Daoy (cell line): ENCODE results near the gene CAPN11. TPM values are rescaled to one million over a fixed set of nuclear protein-coding genes. Genes with fewer than 3 reads are reported as not detected.
"Not testable (repeated sequence)": the region's sequence is repeated elsewhere in the genome, so short reads cannot be mapped to it uniquely, and the experiment has no call there.

Experiments used
- DNase-seq: peaks from one replicate; pipeline ENCODE4 v3.0.0-alpha.2; 2015; ENCODE audit warnings: low read depth
- total RNA-seq: library from RNA; depleted of rRNA; stranded (reverse); fragments of >200 nt; shearing (Covaris generic); gene quantifications from 2 replicates; pipeline ENCODE4 v1.2.3, GENCODE V29; 2014; rRNA removed

Gene CAPN11
- total RNA-seq, 1 experiment from 2014 or later = not detected

DNA sequence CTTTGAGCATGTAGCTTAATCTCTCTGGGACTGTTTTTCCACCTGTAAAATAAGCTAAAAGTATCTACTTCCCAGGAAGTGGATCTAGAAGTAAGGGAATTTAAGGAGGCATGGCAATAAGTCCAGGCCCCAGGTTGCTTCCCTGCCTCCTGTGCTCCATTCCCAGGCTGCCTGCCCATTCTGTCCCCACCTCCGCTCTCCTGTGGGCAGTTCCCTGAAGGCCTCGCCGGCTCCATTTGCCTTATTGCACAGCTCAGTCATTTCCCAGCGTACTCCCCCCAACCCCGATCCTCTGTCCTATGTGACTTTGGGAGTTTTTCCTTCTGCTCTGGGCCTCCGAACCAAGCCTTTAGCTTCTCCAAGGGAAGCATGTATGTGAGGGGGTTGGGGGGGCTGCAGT, 69.4 kb downstream of the CAPN11 start:
- DNase-seq = no peak

DNA sequence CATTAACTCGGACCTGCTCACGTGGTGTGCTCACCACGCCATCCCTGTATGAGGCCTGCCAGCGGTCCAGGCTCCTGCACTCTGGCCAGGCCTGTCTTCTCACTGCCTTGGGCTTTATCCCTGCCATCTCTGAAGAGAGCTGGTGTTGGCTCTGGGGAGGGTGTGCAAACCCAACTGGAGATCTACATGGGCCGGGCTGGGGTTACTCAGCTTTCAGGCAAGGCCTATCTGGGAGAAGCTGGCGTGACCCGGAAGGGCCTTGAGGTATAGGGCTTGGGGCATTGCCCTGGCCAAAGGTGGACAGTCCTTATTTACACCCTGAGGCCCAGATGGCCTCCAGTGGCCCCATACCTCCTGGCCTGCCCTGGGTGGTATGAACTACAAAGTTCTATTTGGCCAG, 69.8 kb downstream of the CAPN11 start:
- DNase-seq = no peak

DNA sequence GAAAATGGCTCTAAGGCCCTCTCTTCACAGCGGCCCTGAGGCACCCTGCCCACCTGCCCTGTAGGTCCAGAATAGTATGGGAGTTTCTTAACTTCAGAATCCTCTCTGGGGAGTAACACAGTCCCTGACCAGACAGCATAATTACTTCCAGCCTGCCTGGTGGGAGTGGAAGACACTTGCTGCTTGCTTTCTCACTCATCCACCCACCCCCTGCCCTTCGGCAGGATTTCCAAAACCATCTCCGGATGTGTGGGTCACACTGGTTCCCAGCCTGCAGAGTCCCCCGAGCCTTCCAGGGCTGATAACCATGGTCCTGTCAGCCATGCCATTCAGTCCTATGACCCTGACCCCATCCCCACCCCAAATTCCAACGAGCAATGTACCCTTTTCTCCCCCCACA, 70.2 kb downstream of the CAPN11 start:
- DNase-seq = no peak

DNA sequence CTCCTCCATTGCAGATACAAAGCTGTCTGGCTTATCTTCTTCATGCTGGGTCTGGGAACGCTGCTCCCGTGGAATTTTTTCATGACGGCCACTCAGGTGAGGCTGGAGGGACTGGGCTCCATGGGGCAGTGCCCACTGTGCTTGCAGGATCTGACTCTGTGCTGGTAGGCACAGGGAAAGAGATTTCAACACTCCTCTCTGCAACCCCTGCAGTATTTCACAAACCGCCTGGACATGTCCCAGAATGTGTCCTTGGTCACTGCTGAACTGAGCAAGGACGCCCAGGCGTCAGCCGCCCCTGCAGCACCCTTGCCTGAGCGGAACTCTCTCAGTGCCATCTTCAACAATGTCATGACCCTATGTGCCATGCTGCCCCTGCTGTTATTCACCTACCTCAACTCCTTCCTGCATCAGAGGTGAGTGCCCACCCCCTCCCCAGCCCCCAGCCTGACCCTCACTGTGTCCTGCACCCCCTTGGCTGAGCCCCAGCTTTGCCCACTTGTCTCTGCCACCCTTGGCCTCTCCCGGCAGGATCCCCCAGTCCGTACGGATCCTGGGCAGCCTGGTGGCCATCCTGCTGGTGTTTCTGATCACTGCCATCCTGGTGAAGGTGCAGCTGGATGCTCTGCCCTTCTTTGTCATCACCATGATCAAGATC, 70.9 kb downstream of the CAPN11 start:
- DNase-seq = no peak

DNA sequence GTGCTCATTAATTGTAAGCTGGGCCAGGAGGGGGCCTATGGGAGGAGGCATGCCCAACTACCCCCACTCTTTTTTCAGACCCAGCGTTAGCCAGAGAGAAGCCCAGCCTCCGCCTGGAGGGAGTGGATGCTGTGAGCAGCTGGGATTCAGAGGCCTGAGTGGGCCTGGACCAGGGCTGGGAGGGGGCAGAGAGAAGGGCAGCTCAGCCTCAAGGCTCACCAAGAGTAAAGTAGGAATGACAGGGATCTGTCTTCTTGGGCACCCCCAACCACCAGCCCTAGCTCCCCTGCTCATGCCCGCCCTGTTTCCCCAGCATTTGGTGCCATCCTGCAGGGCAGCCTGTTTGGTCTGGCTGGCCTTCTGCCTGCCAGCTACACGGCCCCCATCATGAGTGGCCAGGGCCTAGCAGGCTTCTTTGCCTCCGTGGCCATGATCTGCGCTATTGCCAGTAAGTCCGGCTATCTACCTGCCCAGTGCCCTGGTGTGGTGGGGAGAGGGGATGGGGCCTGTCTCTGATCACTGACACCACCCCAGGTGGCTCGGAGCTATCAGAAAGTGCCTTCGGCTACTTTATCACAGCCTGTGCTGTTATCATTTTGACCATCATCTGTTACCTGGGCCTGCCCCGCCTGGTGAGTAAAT, 71.5 kb downstream of the CAPN11 start:
- no peak for DNase-seq

DNA sequence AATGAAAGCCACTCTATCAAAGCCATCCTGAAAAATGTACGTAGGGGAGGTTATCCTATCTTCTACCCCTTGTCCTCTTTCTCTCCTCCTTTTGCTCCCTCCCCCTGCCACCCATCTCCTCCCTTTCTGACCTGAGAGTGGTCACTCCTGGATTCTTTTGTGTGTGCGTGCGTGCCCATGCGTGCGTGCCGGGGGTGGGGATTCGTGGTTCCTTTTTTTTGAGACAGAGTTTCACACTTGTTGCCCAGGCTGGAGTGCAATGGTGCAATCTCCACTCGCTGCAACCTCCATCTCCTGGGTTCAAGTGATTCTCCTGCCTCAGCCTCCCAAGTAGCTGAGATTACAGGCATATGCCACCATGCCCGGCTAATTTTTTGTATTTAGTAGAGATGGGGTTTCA, 72.8 kb downstream of the CAPN11 start:
- not testable (repeated sequence) for DNase-seq

DNA sequence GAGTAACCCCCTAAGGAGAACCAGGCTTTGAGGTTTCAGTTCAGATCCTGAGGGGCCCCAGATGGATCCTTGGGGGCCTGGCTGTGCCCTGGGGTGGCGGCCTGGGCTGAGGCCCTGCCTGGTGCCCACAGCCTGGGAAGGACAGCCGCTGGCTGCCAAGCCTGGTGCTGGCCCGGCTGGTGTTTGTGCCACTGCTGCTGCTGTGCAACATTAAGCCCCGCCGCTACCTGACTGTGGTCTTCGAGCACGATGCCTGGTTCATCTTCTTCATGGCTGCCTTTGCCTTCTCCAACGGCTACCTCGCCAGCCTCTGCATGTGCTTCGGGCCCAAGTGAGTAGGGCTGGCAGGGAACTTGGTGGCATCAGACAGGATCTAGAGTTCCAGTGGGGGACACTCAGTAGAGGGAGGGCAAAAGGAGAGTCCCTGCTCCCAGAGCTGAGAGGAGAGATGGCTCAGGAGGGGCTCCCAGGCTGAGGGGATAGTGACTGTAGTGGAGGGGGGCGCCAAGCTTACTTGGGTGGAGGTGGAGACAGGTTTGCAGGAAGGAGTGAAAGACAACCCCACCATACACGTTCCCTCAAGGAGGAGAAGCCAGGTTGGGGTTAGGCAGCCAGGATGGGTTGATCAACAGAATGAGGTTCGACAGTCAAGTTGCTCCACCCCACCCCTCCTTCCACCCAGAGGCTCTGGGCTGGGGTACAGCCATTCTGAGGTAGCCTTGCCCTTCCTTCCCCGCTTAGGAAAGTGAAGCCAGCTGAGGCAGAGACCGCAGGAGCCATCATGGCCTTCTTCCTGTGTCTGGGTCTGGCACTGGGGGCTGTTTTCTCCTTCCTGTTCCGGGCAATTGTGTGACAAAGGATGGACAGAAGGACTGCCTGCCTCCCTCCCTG, 74.3 kb downstream of the CAPN11 start:
- DNase-seq = no peak

DNA sequence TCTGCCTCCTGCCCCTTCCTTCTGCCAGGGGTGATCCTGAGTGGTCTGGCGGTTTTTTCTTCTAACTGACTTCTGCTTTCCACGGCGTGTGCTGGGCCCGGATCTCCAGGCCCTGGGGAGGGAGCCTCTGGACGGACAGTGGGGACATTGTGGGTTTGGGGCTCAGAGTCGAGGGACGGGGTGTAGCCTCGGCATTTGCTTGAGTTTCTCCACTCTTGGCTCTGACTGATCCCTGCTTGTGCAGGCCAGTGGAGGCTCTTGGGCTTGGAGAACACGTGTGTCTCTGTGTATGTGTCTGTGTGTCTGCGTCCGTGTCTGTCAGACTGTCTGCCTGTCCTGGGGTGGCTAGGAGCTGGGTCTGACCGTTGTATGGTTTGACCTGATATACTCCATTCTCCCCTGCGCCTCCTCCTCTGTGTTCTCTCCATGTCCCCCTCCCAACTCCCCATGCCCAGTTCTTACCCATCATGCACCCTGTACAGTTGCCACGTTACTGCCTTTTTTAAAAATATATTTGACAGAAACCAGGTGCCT, 75.0 kb downstream of the CAPN11 start:
- no peak for DNase-seq

Other genes starting within 250 kb of the CAPN11 start
- 143 and 149 TPM in 2 replicates for gene MRPL14, start 31.4 kb upstream of the CAPN11 start, total RNA-seq
- gene TMEM63B, start 31.3 kb upstream of the CAPN11 start, total RNA-seq = 13.7 and 25.5 TPM in 2 replicates
- gene MYMX, start 58.1 kb downstream of the CAPN11 start, total RNA-seq = not detected in 2 replicates
- gene SLC29A1, start 64.8 kb downstream of the CAPN11 start, total RNA-seq = 14.7 and 20.4 TPM in 2 replicates
- 2,636 and 2,780 TPM in 2 replicates for gene HSP90AB1, start 88.3 kb downstream of the CAPN11 start, total RNA-seq
- 86.8 and 92.8 TPM in 2 replicates for gene SLC35B2, start 98.7 kb downstream of the CAPN11 start, total RNA-seq
- gene NFKBIE, start 106.7 kb downstream of the CAPN11 start, total RNA-seq = 42.3 and 56.3 TPM in 2 replicates
- 0.23 and 0.33 TPM in 2 replicates for gene TMEM151B, start 111.6 kb downstream of the CAPN11 start, total RNA-seq
- 37.9 and 38.2 TPM in 2 replicates for gene AARS2, start 154.5 kb downstream of the CAPN11 start, total RNA-seq
- not detected in 2 replicates for gene SPATS1, start 183.8 kb downstream of the CAPN11 start, total RNA-seq
- 50.2 and 57.8 TPM in 2 replicates for gene CDC5L, start 228.9 kb downstream of the CAPN11 start, total RNA-seq